B cell (primary cell): ENCODE data around the gene ATG4C.

Experiments
- CTCF ChIP-seq: fragments of 200-600 bp; IDR thresholded peaks from one replicate; pipeline ENCODE4 v1.8.0; 2022; ENCODE audit warnings: antibody characterized with exemption, mild to moderate bottlenecking
- EZH2 ChIP-seq: IDR thresholded peaks from 2 replicates; pipeline ENCODE4 v1.6.1; 2012; ENCODE audit warnings: borderline replicate concordance, low read depth, mild to moderate bottlenecking, moderate library complexity, low read length; ENCODE audit not compliant: insufficient read depth, poor library complexity, severe bottlenecking

- TF ChIP-seq CTCF (peak; percentile 4), EZH2 (no peak)
Measured at GRCh38 chr1:62746809-62747138, 37.2 kb upstream of the ATG4C start.
